ENCODE measurements around the gene CRYBB1.

DNA sequence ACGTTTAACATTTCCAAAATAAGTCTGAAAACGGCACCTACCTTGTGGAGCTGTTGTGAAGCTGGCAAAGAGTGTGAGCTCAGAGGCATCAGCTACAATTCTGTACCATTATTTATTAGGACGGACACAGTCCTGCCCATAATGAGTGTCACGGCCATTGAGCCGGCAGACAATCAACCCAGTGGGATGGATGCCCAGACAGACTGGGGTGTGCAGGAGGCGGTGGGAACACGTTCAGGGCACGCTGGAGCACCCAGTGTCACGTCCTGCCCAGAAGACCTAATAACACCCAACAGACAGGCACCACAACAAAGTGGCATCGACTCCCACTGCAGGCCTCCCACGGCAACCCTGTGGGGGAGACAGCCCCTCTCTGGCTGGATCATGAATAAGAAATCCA lies 62.3 kb downstream of the CRYBB1 start:
- TF ChIP-seq POLR2A (IDR thresholded peaks at IDR 0.05) (no peak), EP300 (IDR thresholded peaks at IDR 0.05) (no peak)
